Measurements from ENCODE around the gene UQCRC2.

GRCh38 chr16:21949713-21950260 lies 3.4 kb upstream of the UQCRC2 start:
- no peak for TF ChIP-seq CTCF (IDR thresholded peaks at IDR 0.05; ENCODE audit: low read depth, low read length)
- TF ChIP-seq POLR2A (IDR thresholded peaks at IDR 0.05; ENCODE audit: extremely low read depth, insufficient read length): no peak
- no peak for TF ChIP-seq MAX (IDR thresholded peaks at IDR 0.05; ENCODE audit: low read depth, low read length)

Measured in NB4 (cell line).